GM12878 (cell line): ENCODE data around the gene ACYP1. TPM values are rescaled to one million over a fixed set of nuclear protein-coding genes. Genes with fewer than 3 reads are reported as not detected.

Experiments used
- ATF2 ChIP-seq: IDR thresholded peaks from 2 replicates; pipeline ENCODE4 v1.6.1; 2012; ENCODE audit warnings: low read length, inconsistent platforms
- BCL11A ChIP-seq: IDR thresholded peaks from 2 replicates; pipeline ENCODE4 v1.6.1; 2011; ENCODE audit warnings: low read depth, low read length
- BHLHE40 ChIP-seq, 2 experiments: fragments of 450-650 bp in 1 of 2; IDR thresholded peaks; 2 replicates each; pipeline ENCODE4 v1.6.1; 2011 to 2017; ENCODE audit warnings: low read depth in 2 of 2, borderline replicate concordance in 1 of 2, improper control_type of control experiment in 1 of 2, low read length in 1 of 2, mild to moderate bottlenecking in 1 of 2
- DPF2 ChIP-seq: fragments of 450-650 bp; IDR thresholded peaks from 2 replicates; pipeline ENCODE4 v1.6.1; 2017; ENCODE audit warnings: mild to moderate bottlenecking
- ESRRA ChIP-seq: IDR thresholded peaks from 2 replicates; pipeline ENCODE4 v1.6.1; 2012; ENCODE audit warnings: mild to moderate bottlenecking, low read length, improper control_type of control experiment
- GATAD2B ChIP-seq: fragments of 450-650 bp; conservative IDR thresholded peaks from 2 replicates; pipeline ENCODE4 v1.6.1; 2017; ENCODE audit warnings: low read depth, mild to moderate bottlenecking, moderate library complexity
- IKZF1 ChIP-seq: fragments of 450-650 bp; conservative IDR thresholded peaks from 2 replicates; pipeline ENCODE4 v1.6.1; 2017; ENCODE audit warnings: antibody characterized with exemption, mild to moderate bottlenecking
- MAX ChIP-seq: IDR thresholded peaks from 2 replicates; pipeline ENCODE4 v1.6.1; 2012; ENCODE audit warnings: low read depth, low read length, improper control_type of control experiment
- MTA2 ChIP-seq: fragments of 450-650 bp; IDR thresholded peaks from 2 replicates; pipeline ENCODE4 v1.6.1; 2016; ENCODE audit warnings: low read depth, mild to moderate bottlenecking, moderate library complexity
- NBN ChIP-seq: fragments of 450-650 bp; IDR thresholded peaks from 2 replicates; pipeline ENCODE4 v1.6.1; 2016
- NFYB ChIP-seq: IDR thresholded peaks from 2 replicates; pipeline ENCODE4 v1.6.1; 2011; ENCODE audit warnings: low read depth, mild to moderate bottlenecking, low read length, improper control_type of control experiment, moderate library complexity; ENCODE audit not compliant: insufficient read depth
- POU2F2 ChIP-seq: IDR thresholded peaks from 3 replicates; pipeline ENCODE4 v1.6.1; 2011; ENCODE audit warnings: low read depth, mild to moderate bottlenecking, low read length, borderline replicate concordance
- SIN3A ChIP-seq: IDR thresholded peaks from 2 replicates; pipeline ENCODE4 v1.6.1; 2012; ENCODE audit warnings: low read depth, low read length, improper control_type of control experiment
- SMAD5 ChIP-seq: IDR thresholded peaks from 2 replicates; pipeline ENCODE4 v1.6.1; 2016; ENCODE audit warnings: antibody characterized with exemption, low read depth
- SP1 ChIP-seq: IDR thresholded peaks from one replicate; pipeline ENCODE4 v1.6.1; 2011; ENCODE audit warnings: low read depth, low read length
- STAT1 ChIP-seq: fragments of 450-650 bp; conservative IDR thresholded peaks from 2 replicates; pipeline ENCODE4 v1.6.1; 2014; ENCODE audit warnings: antibody characterized with exemption, mild to moderate bottlenecking
- YY1 ChIP-seq: IDR thresholded peaks from 2 replicates; pipeline ENCODE4 v1.6.1; 2011; ENCODE audit warnings: low read depth, mild to moderate bottlenecking, low read length
- polyA plus RNA-seq, 11 experiments: library from polyadenylated mRNA; depleted of rRNA in 4 of 11; unstranded in 6 of 11; stranded (reverse) in 5 of 11; fragments of >200 nt; fragmentation: Nextera tagmentation in 4 of 11; fragmentation: Illumina TruSeq in 1 of 11; extraction: Ambion mirVana in 4 of 11; extraction: Trizol in 1 of 11; gene quantifications; 1 replicate in 1 of 11; 2 replicates in 10 of 11; pipeline versions ENCODE4 v1.2.1 to v1.2.3, GENCODE V29; 2011 to 2016; ENCODE audit warnings: inconsistent platforms in 2 of 11, missing spikeins in 2 of 11, low read depth in 1 of 11
- total RNA-seq, 4 experiments: library from RNA; depleted of rRNA in 3 of 4; stranded (reverse); fragments of >200 nt in 3 of 4; fragmentation: Illumina TruSeq in 1 of 4; extraction: Trizol in 1 of 4; gene quantifications; 2 replicates each; pipeline versions ENCODE4 v1.2.1 to v1.2.3, GENCODE V29; 2013 to 2021

The ACYP1 gene
- total and polyA plus RNA-seq, 10 of the 15 experiments (the other 5 are each of a cell fraction or from before 2014, with no cell fraction given), result 18.2 to 52.6 (median 43.5) TPM

- TF ChIP-seq DPF2 (peak; percentile 75; the same call in 1 of the 2 replicates), SIN3A (no peak), ESRRA (peak; percentile 98), YY1 (peak; percentile 76), SP1 (peak; percentile 13), BCL11A (0 out of 2 replicates have a peak, but pooled peaks have one; percentile 35), BHLHE40 (IDR thresholded peaks at IDR 0.05; ENCODE audit: borderline replicate concordance in 1 of 2, low read depth in 2 of 2, low read length in 1 of 2) (peak in 1 of 2 experiments; percentile 67; a peak in 2 of 4 replicates), NFYB (no peak), MTA2 (no peak), MAX (peak; percentile 80), IKZF1 (peak; percentile 73), POU2F2 (peak; percentile 11; the same call in 1 of the 3 replicates), STAT1 (no peak), ATF2 (no peak), SMAD5 (peak; percentile 63; the same call in 1 of the 2 replicates), GATAD2B (peak; percentile 53; the same call in 1 of the 2 replicates), NBN (0 out of 2 replicates have a peak, but pooled peaks have one; percentile 35)
Measured at GRCh38 chr14:75069121-75069810, 5.4 kb upstream of the ACYP1 start, which contains the start of gene ZC2HC1C (continued).
